Bronchial epithelial cell (primary cell): ENCODE data around the gene DYNLT5. TPM values are rescaled to one million over a fixed set of nuclear protein-coding genes. Genes with fewer than 3 reads are reported as not detected.
"Not testable (repeated sequence)": the region's sequence is repeated elsewhere in the genome, so short reads cannot be mapped to it uniquely, and the experiment has no call there.

ENCODE experiments used
- DNase-seq: peaks from one replicate; pipeline ENCODE4 v3.0.0-alpha.2; 2010; ENCODE audit warnings: low read depth
- FAIRE-seq: peaks from 2 replicates; lab custom pipeline; 2011; peaks lifted over from hg19 to GRCh38; lab: Jason Lieb, UNC
- H3K27me3 ChIP-seq: 2 replicates; pipeline ENCODE4 v1.5.1; 2011; ENCODE audit warnings: low read length; ENCODE audit not compliant: control insufficient read depth, insufficient read depth
- H3K36me3 ChIP-seq: 2 replicates; pipeline ENCODE4 v1.5.1; 2011; ENCODE audit warnings: low read length; ENCODE audit not compliant: control insufficient read depth, insufficient read depth
- H3K4me3 ChIP-seq: 2 replicates; pipeline ENCODE4 v1.5.1; 2011; ENCODE audit warnings: mild to moderate bottlenecking, low read depth, low read length, control low read depth
- CTCF ChIP-seq: IDR thresholded peaks from 2 replicates; pipeline ENCODE4 v1.5.1; 2011; ENCODE audit warnings: mild to moderate bottlenecking, moderate library complexity, low read length, control low read depth, inconsistent platforms; ENCODE audit not compliant: insufficient read depth, severe bottlenecking
- total RNA-seq: library from RNA; depleted of rRNA; stranded (reverse); fragments of >200 nt; gene quantifications from 2 replicates; pipeline ENCODE4 v1.2.1, GENCODE V29; 2014

The DYNLT5 gene
- total RNA-seq, 1 donor from 2014 or later = not detected

GRCh38 chr1:66779475-66780078 lies 27.3 kb downstream of the DYNLT5 start:
- Histone ChIP-seq H3K27me3 (no peaks in the 10 kb centered on the region), H3K4me3 (no peak overlapping the region), H3K36me3 (no peaks in the 10 kb centered on the region)
- no peak for TF ChIP-seq CTCF
- DNase-seq (no peak), FAIRE-seq (no peak)

- not testable (repeated sequence) for H3K4me3 ChIP-seq, H3K27me3 ChIP-seq, FAIRE-seq, DNase-seq, H3K36me3 ChIP-seq
Observed at GRCh38 chr1:66785800-66786199, 33.5 kb downstream of the DYNLT5 start.

GRCh38 chr1:66787641-66788040 lies 35.4 kb downstream of the DYNLT5 start:
- DNase-seq (no peak), FAIRE-seq (no peak)
- Histone ChIP-seq H3K4me3 (no peak overlapping the region), H3K36me3 (no peaks in the 10 kb centered on the region), H3K27me3 (no peaks in the 10 kb centered on the region)
- TF ChIP-seq CTCF = no peak

GRCh38 chr1:66788231-66788939 lies 36.1 kb downstream of the DYNLT5 start:
- DNase-seq (peak; percentile 88), FAIRE-seq (no peak)
- Histone ChIP-seq H3K27me3 (no peaks in the 10 kb centered on the region), H3K36me3 (no peaks in the 10 kb centered on the region), H3K4me3 (no peak overlapping the region)
- no peak for TF ChIP-seq CTCF

- no peak overlapping the region for H3K4me3 ChIP-seq
- no peak for TF ChIP-seq CTCF
- DNase-seq (no peak), FAIRE-seq (no peak)
- H3K36me3 ChIP-seq = no peaks in the 10 kb centered on the region
- H3K27me3 ChIP-seq = no peaks in the 10 kb centered on the region
Observed at GRCh38 chr1:66791621-66792610, 39.7 kb downstream of the DYNLT5 start.

- H3K4me3 ChIP-seq, DNase-seq, H3K27me3 ChIP-seq, FAIRE-seq, H3K36me3 ChIP-seq: not testable (repeated sequence)
Observed at GRCh38 chr1:66795839-66796238, 43.6 kb downstream of the DYNLT5 start.
